SKM-1 treated with dmso at 0.1 percent for 144 hours (cell line): ENCODE data around the gene PPP3CA.
"Not testable (repeated sequence)": the region's sequence is repeated elsewhere in the genome, so short reads cannot be mapped to it uniquely, and the experiment has no call there.

Source experiments
- DNase-seq: peaks from one replicate; lab custom pipeline; 2025; ENCODE audit not compliant: unreplicated experiment; lab: John Stamatoyannopoulos, UW

Gene PPP3CA

GRCh38 chr4:101148551-101148950 lies 198.8 kb downstream of the PPP3CA start:
- DNase-seq = no peak

GRCh38 chr4:101147283-101147682 lies 200.0 kb downstream of the PPP3CA start:
- no peak for DNase-seq

DNA sequence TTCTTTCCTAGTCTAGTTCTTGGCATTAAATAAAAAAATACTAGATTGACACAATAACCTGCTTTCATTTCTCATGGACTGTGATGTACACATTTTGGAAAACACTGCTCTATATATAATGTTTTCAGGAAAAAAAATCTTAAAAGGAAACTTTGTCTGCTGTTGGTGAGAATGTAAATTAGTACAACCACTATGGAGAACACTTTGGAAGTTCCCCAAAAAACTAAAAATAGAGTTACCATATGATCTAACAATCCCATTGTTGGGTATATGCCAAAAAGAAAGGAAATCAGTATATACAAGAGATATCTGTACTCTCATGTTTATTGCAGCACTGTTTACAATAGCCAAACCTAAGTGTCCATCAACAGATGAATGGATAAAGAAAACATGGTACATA lies 202.3 kb downstream of the PPP3CA start:
- DNase-seq = no peak

DNA sequence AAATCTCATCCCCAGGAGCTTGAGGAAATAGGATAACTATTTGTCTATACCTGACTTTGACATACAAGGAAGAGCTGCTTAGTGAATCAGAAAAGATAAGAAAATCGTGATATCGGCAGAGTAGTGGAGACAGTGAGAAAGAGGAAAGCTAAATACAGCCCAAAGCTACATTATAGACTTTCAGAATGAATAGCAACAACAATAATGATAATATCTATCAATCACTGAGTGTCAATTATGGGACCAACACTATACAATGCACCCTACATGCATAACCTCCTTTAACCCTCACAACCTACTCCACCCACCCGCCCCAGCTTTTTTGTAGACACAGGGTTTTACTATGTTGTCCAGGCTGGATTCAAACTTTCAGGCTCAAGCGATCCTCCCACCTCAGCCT lies 205.1 kb downstream of the PPP3CA start:
- DNase-seq = no peak

GRCh38 chr4:101141855-101142254 lies 205.5 kb downstream of the PPP3CA start:
- DNase-seq = no peak

- DNase-seq = no peak
Observed at GRCh38 chr4:101141230-101141629, 206.1 kb downstream of the PPP3CA start.

GRCh38 chr4:101140228-101140627 lies 207.1 kb downstream of the PPP3CA start:
- DNase-seq = no peak

DNA sequence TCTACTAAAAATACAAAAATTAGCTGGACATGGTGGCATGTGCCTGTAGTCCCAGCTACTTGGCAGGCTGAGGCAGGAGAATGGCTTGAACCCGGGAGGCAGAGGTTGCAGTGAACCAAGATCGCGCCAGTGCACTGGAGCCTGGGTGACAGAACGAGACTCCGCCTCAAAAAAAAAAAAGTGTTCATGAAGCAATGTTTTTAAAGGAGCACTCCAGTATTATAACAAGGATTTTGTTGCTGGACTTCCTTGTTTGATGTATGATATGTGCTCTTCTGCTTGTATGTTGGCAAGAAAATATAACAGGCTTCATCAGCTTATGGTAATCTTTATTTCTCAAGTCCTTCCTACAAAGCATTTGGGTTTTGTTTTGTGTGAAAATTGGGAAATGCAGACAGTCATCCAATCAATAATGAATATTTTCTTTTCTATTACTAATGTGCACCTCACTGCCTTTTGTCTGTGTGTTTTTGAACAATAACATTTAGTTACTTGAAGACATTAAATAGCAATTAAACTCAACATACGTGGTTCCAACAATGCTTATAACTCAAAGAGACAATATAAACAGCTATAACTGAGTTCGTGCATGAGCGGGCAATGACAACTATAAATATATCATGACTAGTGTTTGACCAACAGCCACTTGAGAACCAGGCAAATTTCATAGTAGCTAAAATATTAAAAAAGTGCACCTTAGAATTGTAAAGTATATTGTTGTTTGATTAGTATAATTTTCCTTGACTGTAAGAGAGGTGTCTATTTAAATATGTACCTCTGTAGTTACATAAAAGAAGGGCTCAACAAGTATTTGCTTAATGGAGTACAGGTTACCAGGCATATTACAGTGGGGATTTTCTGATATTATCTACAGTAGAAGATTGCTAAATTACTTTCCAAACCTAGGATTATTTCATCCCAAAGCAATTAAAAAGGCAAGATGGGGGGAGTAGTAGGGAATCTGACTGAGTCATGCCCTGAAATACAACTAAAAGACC lies 210.7 kb downstream of the PPP3CA start:
- DNase-seq = no peak

DNA sequence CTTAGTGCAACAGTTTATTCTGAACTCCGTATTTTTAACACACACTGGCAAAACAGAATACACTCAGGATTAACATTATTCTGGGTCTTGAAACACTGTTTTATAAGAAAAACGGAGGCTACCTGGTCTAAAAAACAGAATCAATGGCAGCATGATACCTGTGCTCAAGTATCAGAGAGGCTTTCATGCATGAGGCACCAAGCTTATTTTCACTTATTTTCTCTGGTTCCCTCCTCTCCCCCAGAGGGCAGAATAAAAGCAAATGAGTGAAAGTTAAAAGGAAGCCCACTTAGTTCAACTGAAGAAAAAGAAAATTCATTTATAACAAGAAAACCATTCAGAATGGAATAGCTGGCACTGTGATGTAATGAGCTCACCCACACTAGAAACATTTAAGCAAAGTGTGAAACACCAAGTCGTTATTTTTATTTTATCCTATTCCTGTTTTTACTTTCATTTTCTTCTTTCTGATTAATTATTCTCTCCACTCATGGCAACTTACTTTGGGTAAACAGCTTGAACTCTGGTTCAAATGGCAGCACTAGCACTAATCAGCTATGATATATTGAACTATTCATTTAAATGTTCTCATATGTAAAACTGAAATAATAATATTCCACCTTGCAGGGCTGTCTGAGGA lies 211.8 kb downstream of the PPP3CA start:
- DNase-seq = no peak

DNA sequence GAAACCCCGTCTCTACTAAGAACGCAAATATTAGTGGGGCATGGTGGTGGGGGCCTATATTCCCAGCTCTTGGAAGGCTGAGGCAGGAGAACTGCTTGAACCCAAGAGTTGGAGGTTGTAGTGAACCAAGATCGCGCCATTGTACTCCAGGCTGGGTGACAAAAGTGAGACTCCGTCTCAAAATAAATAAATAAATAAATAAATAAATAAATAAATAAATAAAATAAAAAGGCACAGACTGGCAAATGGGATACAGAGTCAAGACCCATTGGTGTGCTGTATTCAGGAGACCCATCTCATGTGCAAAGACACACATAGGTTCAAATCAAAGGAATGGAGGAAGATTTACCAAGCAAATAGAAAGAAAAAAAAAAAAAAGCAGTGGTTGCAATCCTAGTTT lies 216.3 kb downstream of the PPP3CA start:
- DNase-seq = not testable (repeated sequence)

GRCh38 chr4:101128898-101129297 lies 218.4 kb downstream of the PPP3CA start:
- not testable (repeated sequence) for DNase-seq

- no peak for DNase-seq
Observed at GRCh38 chr4:101128473-101128872, 218.9 kb downstream of the PPP3CA start.

- DNase-seq = no peak
Observed at GRCh38 chr4:101127176-101127790, 220.0 kb downstream of the PPP3CA start.

- DNase-seq = no peak
Observed at GRCh38 chr4:101126059-101126458, 221.3 kb downstream of the PPP3CA start.

DNA sequence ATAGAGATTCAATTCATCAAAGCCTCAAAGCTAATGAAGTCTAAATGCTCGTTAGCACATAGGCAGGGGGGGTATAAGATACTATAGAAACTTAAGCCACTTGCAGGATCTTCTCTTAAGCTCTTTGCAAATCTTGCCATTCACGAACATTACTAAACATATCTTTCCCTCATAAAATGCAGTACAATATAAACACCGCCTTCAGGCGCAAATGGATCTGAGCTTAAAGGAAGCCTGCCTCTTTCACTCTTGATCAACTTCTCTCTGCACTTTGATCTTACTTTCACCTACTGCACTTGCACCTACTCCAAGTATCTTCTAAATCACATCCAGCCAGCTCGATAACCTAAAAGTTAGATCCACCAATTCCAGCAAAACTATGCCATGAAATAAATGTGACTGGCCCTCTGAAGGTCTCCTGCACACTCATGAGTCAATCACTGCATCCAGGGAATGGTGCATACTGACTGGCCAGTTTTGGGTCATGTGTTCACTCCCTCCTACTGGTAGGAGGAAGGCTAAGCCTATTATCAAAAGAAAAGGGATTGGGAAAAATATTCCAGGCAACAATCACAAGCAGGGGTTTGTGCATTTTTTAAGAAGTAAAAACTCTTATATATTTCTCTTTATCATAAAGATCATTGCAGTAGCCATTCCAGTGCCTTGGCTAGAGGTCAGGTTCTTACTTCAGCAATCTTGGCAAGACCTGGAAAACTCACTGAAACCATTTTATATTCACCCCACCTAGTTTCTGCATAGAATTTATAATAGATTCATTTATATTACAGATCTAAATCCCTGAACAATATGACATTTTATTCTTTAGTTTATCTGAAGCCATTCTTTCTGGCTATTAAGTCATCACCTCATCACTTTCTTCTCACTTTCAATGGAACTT lies 222.0 kb downstream of the PPP3CA start:
- DNase-seq = no peak

DNA sequence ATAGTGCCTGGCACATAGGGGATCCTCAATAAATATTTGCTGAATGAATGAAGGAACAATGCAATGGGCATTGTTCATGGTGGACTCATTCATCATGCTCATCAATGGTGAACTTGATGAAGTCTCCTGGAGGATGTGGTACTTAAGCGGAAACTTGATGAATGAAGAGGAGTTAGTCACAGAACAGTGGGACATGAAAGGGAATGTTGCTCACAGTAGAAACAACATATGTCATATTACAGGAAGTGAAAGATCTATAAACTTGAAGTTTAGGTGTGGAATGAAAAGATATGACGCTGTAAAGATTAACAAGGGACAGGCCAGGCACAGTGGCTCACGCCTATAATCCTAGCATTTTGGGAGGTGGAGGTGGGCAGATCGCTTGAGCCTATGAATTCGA lies 224.1 kb downstream of the PPP3CA start:
- DNase-seq = no peak

DNA sequence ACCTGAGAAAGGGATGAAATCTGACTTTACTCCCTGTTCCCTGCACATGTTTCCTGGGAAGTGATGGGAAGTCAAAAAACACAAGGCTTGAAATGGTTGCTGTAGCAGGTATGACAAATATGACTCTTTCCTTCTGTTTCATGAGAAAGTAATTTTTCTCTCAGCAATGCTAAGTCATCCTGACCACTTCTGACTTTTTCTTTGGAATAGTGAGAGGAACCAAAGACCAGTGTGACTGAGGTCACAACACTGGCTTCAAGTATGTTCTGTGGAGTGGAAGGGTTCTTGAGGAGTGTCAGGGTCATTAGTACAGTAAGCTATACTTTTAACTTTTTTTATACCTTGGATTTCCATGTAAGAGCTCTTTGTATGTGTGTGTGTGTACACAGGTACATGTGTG lies 225.3 kb downstream of the PPP3CA start:
- no peak for DNase-seq

DNA sequence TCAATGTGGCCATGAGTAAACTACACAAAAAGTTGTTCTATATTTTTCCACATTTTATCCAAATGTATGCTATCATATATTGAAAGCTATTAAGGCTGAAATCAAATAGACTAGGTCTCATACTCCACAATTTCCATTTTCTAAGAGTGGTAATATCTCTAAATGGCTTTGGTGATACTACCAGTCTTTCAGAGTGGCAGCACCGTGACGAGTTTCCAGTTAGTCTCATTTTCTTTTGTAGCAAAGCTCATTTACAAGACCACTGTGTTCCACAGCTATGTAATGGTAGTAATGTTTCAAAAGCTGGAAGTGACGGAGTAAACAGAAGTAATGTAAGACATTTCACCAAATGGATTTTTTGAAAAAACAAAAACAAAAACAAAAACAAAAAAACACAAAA lies 228.2 kb downstream of the PPP3CA start:
- no peak for DNase-seq

DNA sequence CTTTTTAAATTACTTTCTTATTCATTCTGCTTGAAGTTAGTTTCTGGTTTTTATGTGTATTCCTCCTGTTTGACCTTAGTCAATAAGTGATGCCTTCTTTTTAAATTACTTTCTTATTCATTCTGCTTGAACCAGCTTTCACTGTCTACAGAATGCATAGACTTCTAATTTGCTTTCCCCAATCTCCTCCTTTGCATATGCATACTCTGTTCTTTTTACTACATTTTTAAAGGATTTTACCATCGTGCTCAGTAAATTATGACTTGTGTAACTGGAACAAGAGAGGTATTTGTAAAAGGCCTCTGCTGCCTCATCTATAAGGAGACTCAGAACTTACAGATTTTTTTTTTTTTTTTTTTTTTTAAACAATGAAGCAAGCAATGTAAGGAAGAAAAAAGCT lies 228.7 kb downstream of the PPP3CA start:
- no peak for DNase-seq

- no peak for DNase-seq
Observed at GRCh38 chr4:101115887-101116286, 231.4 kb downstream of the PPP3CA start.

DNA sequence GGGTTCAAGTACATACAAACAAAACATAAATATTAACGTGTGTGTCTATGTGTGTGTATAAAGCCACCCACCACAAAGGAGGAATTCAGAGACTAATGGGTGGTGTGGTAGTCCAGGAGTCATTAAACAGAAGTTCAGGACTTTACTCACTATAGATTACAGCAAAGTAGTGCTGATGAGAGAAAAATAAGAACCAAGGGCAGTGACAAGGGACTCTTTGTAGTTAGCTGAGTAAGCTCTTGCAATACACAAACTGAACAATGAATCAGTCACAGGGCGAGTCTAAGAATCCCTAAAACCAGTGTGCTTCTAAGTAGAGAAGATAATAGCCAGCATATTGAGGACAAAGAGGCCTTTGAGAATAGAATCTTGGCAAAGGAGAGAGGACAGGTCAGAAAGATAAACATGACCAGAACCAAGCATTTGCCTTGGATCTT lies 232.4 kb downstream of the PPP3CA start:
- DNase-seq = no peak
